HEK293 (cell line): ENCODE measurements around the gene OR6N2.

Source experiments
- CTCF ChIP-seq: fragments of 450-650 bp; formaldehyde crosslinking; IDR thresholded peaks from 2 replicates; pipeline ENCODE4 v1.5.1; 2016; ENCODE audit warnings: missing biosample characterization, missing genetic modification characterization
- KLF9 ChIP-seq: fragments of 450-650 bp; formaldehyde crosslinking; IDR thresholded peaks from 2 replicates; pipeline ENCODE4 v1.5.1; 2016; ENCODE audit warnings: missing biosample characterization, missing genetic modification characterization, low read depth
- MYNN ChIP-seq: fragments of 450-650 bp; formaldehyde crosslinking; IDR thresholded peaks from 2 replicates; pipeline ENCODE4 v1.5.1; 2016; ENCODE audit warnings: missing biosample characterization, missing genetic modification characterization, borderline replicate concordance
- REST ChIP-seq: fragments of 450-650 bp; formaldehyde crosslinking; IDR thresholded peaks from 2 replicates; pipeline ENCODE4 v1.5.1; 2016; ENCODE audit warnings: missing biosample characterization, missing genetic modification characterization
- ZBTB49 ChIP-seq: fragments of 450-650 bp; formaldehyde crosslinking; IDR thresholded peaks from 2 replicates; pipeline ENCODE4 v1.5.1; 2016; ENCODE audit warnings: missing biosample characterization, missing genetic modification characterization, low read depth
- ZSCAN16 ChIP-seq: fragments of 450-650 bp; formaldehyde crosslinking; IDR thresholded peaks from 2 replicates; pipeline ENCODE4 v1.5.1; 2016; ENCODE audit warnings: missing biosample characterization, missing genetic modification characterization

- TF ChIP-seq CTCF (tag by site-specific recombination) (no peak), ZSCAN16 (no peak), MYNN (no peak), ZBTB49 (tag by site-specific recombination) (no peak), KLF9 (tag by site-specific recombination) (no peak), REST (tag by site-specific recombination) (no peak)
Observed at GRCh38 chr1:158813164-158813563, 32.2 kb upstream of the OR6N2 start.
